HG03571 (cell line): Measurements from ENCODE around the gene DOK6.

ENCODE experiments used
- ATAC-seq: cut with Tn5 transposase; IDR thresholded peaks from one replicate; pipeline ENCODE4 v1.9.1; 2021; ENCODE audit not compliant: unreplicated experiment

Gene DOK6

GRCh38 chr18:69734536-69734935, 333.8 kb downstream of the DOK6 start:
- ATAC-seq = no peak

- no peak for ATAC-seq
Observed at GRCh38 chr18:69736730-69737129, 336.0 kb downstream of the DOK6 start.

GRCh38 chr18:69737851-69738250, 337.2 kb downstream of the DOK6 start:
- ATAC-seq = no peak

GRCh38 chr18:69747388-69747787, 346.7 kb downstream of the DOK6 start:
- ATAC-seq = no peak

- no peak for ATAC-seq
Observed at GRCh38 chr18:69752737-69753380, 352.2 kb downstream of the DOK6 start.

- no peak for ATAC-seq
Observed at GRCh38 chr18:69754108-69754507, 353.4 kb downstream of the DOK6 start.

- no peak for ATAC-seq
Observed at GRCh38 chr18:69755041-69755440, 354.4 kb downstream of the DOK6 start.

- ATAC-seq = no peak
Observed at GRCh38 chr18:69755856-69756496, 355.3 kb downstream of the DOK6 start.

GRCh38 chr18:69757733-69758132, 357.0 kb downstream of the DOK6 start:
- ATAC-seq = no peak

- ATAC-seq = no peak
Observed at GRCh38 chr18:69758458-69758857, 357.8 kb downstream of the DOK6 start.

GRCh38 chr18:69759046-69759445, 358.4 kb downstream of the DOK6 start:
- no peak for ATAC-seq

GRCh38 chr18:69763002-69763401, 362.3 kb downstream of the DOK6 start:
- no peak for ATAC-seq

- no peak for ATAC-seq
Observed at GRCh38 chr18:69763821-69764220, 363.1 kb downstream of the DOK6 start.

- no peak for ATAC-seq
Observed at GRCh38 chr18:69770238-69770637, 369.6 kb downstream of the DOK6 start.

GRCh38 chr18:69774831-69775230, 374.1 kb downstream of the DOK6 start:
- no peak for ATAC-seq

- no peak for ATAC-seq
Observed at GRCh38 chr18:69777248-69777647, 376.6 kb downstream of the DOK6 start.

GRCh38 chr18:69778680-69779079, 378.0 kb downstream of the DOK6 start:
- no peak for ATAC-seq

- no peak for ATAC-seq
Observed at GRCh38 chr18:69780851-69781250, 380.2 kb downstream of the DOK6 start.

GRCh38 chr18:69784815-69785214, 384.1 kb downstream of the DOK6 start:
- ATAC-seq = no peak

- ATAC-seq = no peak
Observed at GRCh38 chr18:69785466-69785865, 384.8 kb downstream of the DOK6 start.

- ATAC-seq = no peak
Observed at GRCh38 chr18:69786427-69786826, 385.7 kb downstream of the DOK6 start.

- no peak for ATAC-seq
Observed at GRCh38 chr18:69787825-69788547, 387.3 kb downstream of the DOK6 start.
